NOMO-1 (cell line): ENCODE results near the gene SUN3.
A peak's percentile ranks its signal among the peaks of the same experiment; 100 is the strongest.

ENCODE experiments used
- DNase-seq, 2 experiments: peaks; one replicate each; lab custom pipeline; 2025; ENCODE audit not compliant: unreplicated experiment in 2 of 2; lab: John Stamatoyannopoulos, UW

SUN3 gene, protein sequence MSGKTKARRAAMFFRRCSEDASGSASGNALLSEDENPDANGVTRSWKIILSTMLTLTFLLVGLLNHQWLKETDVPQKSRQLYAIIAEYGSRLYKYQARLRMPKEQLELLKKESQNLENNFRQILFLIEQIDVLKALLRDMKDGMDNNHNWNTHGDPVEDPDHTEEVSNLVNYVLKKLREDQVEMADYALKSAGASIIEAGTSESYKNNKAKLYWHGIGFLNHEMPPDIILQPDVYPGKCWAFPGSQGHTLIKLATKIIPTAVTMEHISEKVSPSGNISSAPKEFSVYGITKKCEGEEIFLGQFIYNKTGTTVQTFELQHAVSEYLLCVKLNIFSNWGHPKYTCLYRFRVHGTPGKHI

DNA sequence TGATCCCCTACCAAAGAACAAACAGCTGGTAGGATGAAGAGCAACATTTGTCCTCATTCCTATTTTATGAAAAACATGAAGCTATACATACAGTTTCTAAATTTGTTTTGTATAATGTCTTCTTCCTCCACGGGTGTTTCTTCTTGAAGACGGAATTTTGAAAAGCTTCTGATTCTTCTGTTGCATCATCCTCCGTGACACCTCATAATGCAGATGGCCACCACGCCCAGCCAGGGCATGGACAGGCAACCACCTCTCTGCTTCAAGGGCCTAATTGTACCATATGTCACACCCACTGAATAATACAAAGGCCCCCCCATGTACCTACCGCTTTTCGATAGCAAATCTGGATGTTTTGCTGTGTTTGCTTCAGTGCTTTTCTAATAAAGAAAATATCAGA, at the start of gene SUN3:
Gene SUN3, minus strand, starts transcription at position 170 of the 400 bp plus-strand sequence. Its CDS starts 169 bp downstream, at position 1.
- no peak for DNase-seq

DNA sequence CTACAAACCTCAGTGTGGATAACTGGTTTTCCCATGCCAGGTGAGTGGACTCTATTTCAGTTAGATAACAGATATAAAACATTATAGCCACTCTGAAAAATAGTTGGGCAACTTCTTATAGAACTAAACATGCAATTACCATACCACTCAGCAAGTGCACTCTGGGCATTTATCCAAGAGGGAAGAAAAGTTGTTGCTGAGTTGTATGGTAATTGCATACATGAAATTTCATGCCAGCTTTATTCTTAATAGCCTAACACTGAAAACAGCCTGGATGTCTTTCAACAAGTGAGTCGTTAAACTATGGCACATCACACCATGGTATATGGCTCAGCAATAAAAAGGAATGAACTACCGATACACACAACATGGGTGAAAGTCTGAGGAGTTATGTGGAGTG, 49.6 kb upstream of the SUN3 start:
- DNase-seq = no peak

DNA sequence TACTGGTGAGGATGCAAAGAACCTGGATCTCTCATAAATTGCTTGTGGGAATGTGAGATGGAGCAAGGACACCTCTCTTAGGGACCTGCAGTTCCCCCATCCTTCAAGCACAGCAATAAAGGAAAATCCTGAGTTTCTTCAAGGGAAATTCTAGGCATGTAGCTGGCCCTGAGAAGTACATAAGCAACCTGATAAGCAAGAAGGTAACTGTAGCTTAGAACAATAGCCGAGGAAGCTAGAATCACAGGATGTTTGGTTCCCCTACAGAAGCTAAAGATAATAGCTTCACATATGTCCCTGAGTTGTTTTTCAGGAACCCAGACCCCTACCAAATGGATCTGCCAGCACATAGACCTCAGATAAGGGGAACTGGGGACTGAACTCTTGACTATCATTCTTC, 48.5 kb upstream of the SUN3 start:
- DNase-seq = no peak

DNA sequence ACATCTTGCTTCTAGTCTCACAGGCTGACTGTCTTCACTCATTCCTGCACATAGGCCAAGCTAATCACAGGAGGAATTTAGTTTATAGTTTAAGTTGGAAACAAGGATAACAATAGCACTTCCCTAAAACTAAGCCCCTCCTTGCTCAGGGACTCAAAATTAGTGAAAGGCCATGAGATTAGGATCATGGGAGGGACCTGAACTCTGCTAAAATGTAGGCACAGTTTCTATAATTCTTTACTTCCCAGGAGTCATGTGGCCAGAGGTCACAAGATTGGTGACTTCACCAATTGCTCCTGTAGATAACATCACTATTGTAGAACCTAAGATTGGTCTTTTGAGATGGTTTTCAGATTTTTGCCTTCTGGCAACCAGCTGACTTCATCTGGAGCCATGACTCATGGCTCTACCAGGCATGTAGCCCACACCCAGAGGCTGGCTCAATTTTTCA, 45.3 kb upstream of the SUN3 start:
- DNase-seq = no peak

DNA sequence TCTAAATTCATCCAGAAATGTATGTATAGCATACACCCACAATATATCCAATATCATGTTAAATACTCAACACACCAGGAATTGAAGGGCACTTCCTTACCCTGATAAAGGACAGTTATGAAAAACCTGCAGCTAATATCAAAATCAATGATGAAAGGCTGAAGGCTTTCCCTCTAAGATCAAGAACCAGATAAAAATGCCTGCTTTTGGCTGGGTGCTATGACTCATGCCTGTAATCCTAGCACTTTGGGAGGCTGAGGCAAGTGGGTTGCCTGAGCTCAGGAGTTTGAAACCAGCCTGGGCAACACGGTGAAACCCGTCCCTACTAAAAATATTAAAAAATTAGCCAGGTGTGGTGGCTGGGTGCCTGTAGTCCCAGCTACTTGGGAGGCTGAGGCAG, 38.6 kb upstream of the SUN3 start:
- DNase-seq = no peak

DNA sequence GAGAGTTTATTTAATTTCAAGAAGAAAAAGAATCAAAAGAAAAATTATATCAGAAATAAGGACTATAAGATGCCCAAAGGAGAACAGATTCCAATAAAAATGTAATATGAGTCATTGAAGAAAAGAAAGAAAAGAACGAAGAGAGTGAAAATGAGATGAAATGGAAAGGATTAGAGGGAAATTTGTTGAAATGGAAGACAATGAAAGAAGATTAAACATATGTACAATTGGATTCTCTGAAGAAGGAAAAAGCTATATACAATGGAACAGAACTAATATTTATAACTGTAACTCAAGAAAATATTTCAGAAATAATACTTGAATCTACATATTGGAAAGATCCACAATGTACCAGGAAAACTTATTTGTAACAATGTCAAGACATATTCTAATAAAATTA, 35.1 kb upstream of the SUN3 start:
- no peak for DNase-seq

DNA sequence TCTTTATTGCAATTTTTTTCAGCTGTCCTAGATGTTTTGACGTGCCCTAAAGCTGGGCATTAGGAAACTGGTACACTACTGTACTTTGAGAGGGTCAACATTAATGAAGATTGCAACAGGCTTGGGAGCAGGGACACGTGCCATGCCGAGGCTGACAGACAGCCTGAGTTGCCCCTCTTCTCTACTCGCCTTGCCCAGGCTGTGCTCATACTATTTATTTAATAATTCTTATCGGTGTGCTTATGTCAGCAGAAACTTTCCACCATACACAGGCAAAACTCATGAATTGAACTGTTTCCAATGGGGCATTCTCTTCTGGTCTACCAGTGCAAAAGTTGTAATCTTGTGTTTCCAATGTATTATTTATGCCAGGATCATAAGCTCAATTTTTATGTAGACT, 30.8 kb upstream of the SUN3 start:
- no peak for DNase-seq

DNA sequence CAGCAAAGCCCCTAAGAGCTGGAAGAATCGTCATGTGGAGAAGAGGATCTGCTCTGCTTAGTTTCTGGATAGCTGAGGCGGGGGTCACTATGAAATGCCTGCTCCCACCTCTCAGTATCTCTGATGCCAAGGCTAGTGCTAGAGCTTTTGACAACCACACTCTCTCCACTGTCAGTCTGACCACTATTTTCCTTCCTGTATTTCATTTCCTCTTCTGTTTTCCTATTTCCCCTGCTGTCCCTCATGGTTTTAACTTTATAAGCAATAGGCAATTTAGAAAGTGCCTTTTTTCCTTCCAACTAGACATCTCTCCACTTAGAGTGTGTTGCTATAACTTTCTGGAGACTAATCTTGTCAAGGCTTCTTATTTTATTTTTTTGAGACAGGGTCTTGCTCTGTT, 30.1 kb upstream of the SUN3 start:
- peak; percentile 14 to 44 for DNase-seq

DNA sequence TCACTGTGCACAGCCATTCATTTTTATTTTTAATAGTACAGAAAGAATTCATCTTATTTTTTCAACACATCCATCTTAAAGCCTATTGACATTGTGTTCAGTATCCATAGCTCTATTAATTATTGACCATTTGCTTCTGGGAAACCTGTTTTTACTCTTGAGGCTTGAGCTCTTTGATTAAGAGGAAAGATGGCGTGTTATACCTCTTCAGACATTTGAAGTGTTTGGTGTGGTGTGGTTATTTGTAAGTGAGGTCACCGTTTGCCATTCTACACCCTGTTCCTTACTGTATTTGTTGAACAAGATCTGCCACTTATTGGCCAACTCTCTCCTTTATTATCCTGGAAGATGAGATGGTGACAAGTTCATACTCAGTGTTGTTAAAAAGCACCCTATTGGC, 24.8 kb upstream of the SUN3 start:
- DNase-seq = no peak

DNA sequence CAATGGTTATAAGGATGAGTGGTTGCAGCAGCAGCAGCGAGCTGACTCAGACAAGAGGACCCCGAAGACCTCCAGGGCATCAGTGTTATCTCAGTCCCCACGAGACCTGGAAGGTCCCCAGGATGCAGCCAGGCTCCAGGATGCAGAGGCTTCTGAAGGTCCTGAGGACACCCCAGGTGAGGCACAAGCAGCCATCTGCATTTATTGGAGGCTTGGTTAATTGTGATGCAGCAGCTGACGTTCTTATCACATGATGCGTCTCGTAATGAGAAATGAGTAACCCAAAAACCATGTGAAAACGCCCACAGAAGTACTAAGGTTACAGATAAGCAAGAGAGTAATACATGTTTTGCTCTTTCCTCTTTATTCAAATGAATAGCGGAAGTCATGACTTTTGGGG, 23.8 kb upstream of the SUN3 start:
- no peak for DNase-seq

DNA sequence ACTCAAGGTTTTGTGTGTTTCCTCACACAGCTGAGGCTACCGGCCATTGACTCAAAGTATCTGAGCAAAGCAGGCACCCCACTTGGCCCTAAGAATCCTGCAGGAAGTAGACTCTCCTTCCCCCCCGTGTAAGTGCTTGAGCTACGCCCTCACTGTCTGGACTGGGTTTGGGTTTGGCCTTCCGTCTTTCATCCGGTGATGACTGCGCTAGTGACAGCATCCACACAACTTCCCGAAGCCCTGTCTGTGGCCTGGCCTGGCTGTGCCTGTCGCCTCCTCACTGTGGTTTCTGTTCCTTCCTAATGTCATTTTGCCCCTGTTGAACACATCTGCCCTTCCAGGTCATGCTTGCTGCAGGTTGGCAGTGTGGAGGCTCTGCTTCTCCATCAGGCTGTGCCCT, 20.9 kb upstream of the SUN3 start:
- peak; percentile 39 to 55 for DNase-seq

DNA sequence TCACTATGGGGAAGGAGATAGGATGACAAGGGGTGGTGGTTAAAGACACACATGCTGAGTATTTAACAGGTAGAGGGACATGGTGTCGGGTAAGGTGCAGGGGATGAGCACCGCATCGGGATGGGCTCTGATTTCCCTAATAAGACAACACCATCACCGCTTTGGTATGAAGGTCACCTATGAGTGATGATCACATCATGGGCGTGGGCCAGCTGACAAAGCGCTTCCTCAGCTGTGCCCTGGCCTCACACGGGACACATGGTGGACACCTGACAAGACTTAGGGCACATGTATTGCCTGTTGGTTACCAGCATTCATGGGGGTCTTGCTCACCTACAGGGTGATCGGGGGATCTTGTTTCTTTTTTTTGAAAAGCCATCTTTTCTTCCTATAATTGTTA, 19.2 kb upstream of the SUN3 start:
- no peak for DNase-seq

DNA sequence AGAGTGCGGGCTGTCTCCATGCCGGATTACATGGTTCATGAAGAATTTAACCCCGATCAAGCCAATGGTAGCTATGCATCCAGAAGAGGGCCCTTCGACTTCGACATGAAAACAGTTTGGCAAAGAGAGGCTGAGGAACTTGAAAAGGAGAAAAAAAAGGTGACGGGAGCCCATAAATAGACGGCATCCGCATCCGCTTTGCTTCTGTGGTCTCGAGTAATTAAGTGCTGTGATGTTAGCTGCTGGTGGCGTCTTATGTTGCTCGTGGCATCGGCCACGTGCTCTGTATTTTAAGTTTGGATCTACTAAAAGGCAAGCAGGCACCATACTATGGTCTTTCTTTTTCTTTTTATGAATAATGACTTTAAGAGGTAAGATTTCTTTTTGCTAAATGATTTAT, 17.6 kb upstream of the SUN3 start:
- DNase-seq = peak; percentile 72 to 81

DNA sequence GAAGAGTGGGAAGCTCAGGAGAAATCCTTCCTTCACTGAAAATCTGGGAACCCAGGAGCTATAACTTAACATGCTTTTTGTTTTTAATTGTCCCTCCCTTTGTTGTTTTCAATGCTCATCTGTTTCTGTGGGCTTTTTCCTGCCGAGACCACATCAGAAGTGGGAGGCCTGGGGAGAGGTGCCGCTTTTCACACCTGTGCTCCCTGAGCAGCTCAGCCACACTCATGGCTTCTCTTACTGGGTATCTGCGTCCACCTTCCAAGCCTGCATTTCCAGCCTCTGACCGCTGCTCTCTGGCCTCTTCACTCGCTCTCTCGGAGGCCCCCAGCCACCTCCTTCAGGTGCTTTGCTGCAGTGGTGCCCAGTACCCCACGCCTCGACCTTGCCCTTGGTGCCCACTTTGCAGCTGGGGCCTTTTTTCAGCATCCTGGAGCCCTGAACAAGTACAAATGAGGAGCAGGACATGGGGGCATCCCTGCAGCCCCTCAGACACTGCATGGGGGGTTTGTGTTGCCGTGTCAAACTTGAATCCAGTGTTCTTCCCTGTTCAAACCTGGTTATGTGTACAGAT, 16.4 kb upstream of the SUN3 start:
- DNase-seq = no peak

DNA sequence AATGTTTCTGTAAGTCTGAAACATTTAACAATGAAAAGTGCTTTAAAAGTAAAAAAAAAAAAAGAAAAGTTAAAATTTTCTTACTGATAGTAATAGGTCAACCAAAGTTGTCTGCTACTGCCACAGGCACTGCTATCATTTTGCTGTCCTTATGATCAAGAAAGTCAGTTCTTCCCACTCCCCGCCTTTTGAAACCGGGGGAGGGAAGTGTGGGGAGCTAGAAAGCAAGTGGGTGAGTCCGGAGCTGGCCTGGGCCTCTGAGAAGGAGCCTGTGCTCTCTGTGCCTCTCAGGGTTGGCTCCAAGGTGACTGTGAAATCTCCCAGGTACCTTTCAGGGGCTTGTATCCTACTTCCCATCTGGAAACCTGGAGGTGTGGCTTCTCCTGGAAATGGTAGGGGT, 13.7 kb upstream of the SUN3 start:
- no peak for DNase-seq

DNA sequence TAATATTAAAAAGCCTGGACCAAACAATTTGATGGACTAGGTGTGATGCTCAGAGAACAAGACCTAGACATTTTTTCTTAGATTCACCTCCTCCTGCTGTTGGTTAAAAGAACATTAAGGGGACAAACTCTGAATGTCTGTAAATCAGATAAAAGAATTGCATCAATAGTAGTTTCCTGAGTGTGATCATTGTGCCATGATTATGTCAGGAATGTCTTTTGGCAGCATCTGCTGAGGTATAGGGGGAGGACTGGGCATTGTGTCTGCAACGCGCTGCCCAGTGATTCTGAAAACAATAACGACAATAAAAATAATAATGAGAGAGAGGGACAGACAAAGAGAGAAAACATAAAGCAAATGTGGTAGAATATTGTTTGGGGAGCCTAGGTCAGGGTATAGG, 13.3 kb upstream of the SUN3 start:
- DNase-seq = no peak

DNA sequence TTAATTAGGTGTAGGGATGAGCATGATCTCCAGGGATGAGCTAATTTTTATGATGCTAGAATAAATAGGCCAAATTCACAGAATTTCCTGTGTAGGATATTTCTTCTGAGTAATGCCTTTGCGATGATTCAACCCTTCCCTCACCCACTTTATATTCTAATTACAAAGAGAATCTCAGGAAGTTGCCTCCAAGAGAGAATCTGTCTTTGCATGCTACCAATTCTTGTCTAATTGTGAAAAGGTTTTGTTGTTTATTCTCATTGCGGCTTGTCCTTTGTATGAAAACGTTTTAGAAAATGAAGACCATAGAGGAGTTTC, 12.7 kb upstream of the SUN3 start:
- no peak for DNase-seq

DNA sequence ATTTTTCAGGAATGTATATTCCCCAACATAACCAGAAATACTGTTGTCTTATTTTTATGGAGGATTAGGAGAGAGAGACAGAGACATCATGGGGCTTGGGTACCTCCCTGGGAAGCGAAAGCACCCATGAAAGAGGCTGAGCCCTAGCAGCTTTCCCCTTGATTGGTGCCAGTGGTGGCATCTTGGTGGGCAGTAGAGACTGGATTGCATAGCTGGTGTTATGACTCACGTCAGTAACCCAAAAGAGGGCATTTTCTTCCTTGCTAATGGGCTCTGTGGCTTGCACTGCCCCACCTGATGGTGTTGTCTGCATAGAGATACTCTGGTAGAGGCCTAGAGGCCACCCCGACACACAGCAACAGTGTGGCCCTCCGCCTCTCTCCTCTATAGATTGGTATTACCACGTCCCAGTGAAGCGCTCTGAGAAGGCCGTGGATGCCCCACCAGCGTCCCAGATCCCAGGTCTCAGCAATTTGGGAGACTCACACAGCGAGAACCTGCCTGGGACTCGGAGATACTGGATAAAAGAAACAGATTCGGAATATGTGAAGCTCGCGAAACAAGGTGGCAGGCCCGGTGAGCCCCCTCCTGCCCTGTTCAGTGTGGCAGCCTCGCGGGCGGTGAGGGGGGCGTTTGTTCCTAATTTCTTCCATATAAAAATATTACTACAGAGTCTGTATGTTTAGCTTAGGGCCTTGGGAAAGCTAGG, 12.2 kb upstream of the SUN3 start:
- DNase-seq = no peak

DNA sequence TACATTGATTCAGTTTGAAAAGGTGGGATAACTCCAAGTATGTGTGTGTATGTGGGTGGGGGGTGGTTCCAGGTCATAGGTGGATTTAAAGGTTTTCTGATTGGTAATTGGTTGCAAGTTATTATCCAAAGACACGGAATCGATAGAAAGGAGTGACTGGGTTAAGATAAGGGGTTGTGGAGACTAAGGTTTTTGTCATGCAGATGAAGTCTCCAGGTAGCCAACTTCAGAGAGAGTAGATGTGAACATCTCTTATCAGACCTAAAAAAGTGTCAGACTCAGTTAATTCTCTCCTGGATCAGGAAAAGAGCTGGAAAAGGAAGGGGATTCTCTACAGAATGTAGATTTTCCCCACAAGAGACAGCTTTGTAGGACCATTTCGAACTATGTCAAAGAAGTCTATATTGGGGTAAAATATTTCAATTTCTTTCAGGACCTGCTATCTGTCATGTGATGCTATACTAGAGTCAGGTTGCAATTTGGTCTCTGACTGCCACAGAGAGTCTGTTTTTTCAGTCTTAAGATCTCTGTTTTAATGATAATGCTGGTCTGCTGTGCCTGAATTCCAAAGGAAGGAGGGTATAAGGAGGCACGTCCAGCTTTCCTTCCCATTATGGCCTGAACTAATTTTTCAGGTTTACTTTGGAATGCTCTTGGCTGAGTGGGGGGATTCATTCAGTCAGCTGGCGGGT, 10.1 kb upstream of the SUN3 start:
- no peak for DNase-seq

DNA sequence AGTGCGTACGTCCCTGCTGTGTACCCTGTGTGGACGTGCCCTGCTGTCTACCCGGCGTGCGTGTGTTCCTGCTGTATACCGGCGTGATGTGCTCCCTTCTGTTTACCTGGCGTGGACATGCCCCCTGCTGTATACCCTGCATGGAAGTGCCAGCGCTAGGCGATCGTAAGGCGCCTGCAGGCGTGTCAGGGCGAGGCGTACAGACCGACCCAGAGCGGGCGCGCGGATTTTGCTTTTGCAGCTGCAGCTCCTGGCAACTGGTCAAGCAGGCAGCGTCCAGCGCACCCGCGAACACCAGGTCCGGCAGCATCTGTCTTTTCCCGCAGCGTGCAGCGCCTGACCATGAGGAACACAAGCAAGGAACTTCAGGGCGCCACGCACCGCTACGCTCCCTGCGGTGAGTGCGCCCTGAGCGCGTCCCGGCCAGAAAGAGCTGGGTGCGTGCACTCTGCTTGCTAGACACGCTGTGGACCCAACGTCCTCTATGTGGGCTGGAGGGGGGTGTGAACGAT, 7.1 kb upstream of the SUN3 start:
- no peak for DNase-seq

DNA sequence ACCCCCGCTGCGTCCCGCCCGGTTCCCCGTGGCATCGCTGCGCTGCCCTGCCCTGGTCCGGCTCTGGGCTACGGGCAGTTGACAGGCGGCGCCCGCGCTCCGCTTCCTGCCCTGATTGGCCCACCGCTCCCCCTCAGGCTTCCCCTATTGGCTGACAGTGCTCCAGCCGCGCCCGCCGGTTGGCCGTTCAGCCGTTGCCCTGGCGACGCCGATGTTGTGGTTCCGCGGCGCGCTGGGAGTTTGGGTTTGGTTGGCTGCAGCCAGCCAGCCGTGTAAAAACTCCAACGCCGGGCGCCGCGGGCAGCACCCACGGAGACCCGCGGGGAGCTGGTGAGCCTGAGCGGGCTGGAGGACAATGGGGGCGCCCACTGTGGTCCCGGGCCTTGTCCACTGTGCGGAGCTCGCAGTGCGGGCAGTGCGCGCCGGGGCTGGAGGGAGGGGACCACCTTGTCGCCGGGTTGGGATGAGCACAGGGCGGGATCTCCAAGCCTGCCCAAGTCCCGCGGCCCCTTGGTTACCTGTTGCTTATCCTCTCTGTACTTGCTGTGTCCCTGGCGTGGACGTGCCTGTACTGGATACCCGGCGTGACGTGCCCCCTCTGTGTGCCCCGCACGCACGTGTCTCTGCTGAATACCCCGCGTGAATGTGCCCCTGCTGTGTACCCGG, 6.5 kb upstream of the SUN3 start, which contains the start of gene C7orf57:
Gene C7orf57, plus strand, starts transcription at position 243 of the 666 bp plus-strand sequence. CDS start 766 bp downstream, outside the sequence.
- DNase-seq = peak; percentile 73 to 86
